HCT116 (cell line): ENCODE data around the gene PCLO. TPM values are rescaled to one million over a fixed set of nuclear protein-coding genes. Genes with fewer than 3 reads are reported as not detected.
A peak's percentile ranks its signal among the peaks of the same experiment; 100 is the strongest.

ENCODE experiments used
- ATAC-seq: fragments of 200-7000 bp; cut with Tn5 transposase; 2 replicates; pipeline ENCODE4 v1.9.1; 2020; ENCODE audit warnings: mild to moderate bottlenecking, moderate library complexity
- BruUV-seq: library from RNA; stranded (reverse); fragments of 400-500 nt; replicated peaks from 2 replicates; lab custom pipeline; 2021; lab: Mats Ljungman, UMichigan
- CTCF ChIA-PET: fragments of 300-600 bp; sonication (Branson Sonifier 250); formaldehyde crosslinking; loops from one replicate; lab custom pipeline; 2021; ENCODE audit warnings: antibody characterized with exemption; lab: Charles Lee
- POLR2A ChIA-PET: fragments of 300-600, 350-600 bp; sonication (Branson Sonifier 250); formaldehyde crosslinking; loops from one replicate; lab custom pipeline; 2021; ENCODE audit warnings: antibody characterized with exemption; lab: Charles Lee
- RAD21 ChIA-PET, 2 experiments: fragments of 300-600 bp; sonication (Branson Sonifier 250); formaldehyde crosslinking; loops; one replicate each; lab custom pipeline; 2023; ENCODE audit warnings: low total read pairs in 2 of 2; ENCODE audit not compliant: uncharacterized antibody in 2 of 2, unreplicated experiment in 2 of 2, low non-redundant PET in 1 of 2; lab: Charles Lee
- DNase-seq: peaks from one replicate; pipeline ENCODE4 v3.0.0-alpha.2; 2010; ENCODE audit warnings: low read depth, low spot score
- H2AFZ ChIP-seq: fragments of 200-600 bp; shearing (Covaris generic), sonication (generic); 2 replicates; pipeline ENCODE4 v1.6.1; 2017; ENCODE audit warnings: low read depth, mixed run types, mixed read lengths, antibody characterized with exemption, low read length; ENCODE audit not compliant: poor library complexity, severe bottlenecking
- H3K27ac ChIP-seq: 2 replicates; pipeline ENCODE4 v1.5.1; 2012; ENCODE audit warnings: low read depth, low read length
- H3K27me3 ChIP-seq: fragments of 200-600 bp; sonication (generic); 2 replicates; pipeline ENCODE4 v1.6.1; 2016; ENCODE audit warnings: mixed run types, low read length, mixed read lengths; ENCODE audit not compliant: insufficient read depth
- H3K36me3 ChIP-seq, 2 experiments: fragments of 200-500 bp in 1 of 2; fragments of 200-600 bp in 1 of 2; sonication (Bioruptor generic) in 1 of 2; sonication (generic) in 1 of 2; 2 replicates each; pipeline versions ENCODE4 v1.5.1 to v1.6.1; 2014 to 2016; ENCODE audit warnings: low read length in 2 of 2, inconsistent platforms in 1 of 2, mixed read lengths in 1 of 2, mixed run types in 1 of 2; ENCODE audit not compliant: insufficient read depth in 2 of 2, control insufficient read depth in 1 of 2
- H3K4me1 ChIP-seq, 2 experiments: fragments of 200-600 bp in 1 of 2; sonication (generic) in 1 of 2; 2 replicates each; pipeline versions ENCODE4 v1.5.1 to v1.6.1; 2012 to 2017; ENCODE audit warnings: low read length in 2 of 2, inconsistent platforms in 1 of 2, mild to moderate bottlenecking in 1 of 2, mixed read lengths in 1 of 2, mixed run types in 1 of 2, moderate library complexity in 1 of 2; ENCODE audit not compliant: insufficient read depth in 2 of 2, control insufficient read depth in 1 of 2
- H3K4me2 ChIP-seq: fragments of 200-600 bp; sonication (generic); 2 replicates; pipeline ENCODE4 v1.6.1; 2017; ENCODE audit warnings: mixed run types, low read length, mixed read lengths
- H3K4me3 ChIP-seq, 2 experiments: fragments of 200-600 bp in 1 of 2; sonication (generic) in 1 of 2; replicated peaks in 1 of 2; 2 replicates each; pipeline ENCODE4 v1.5.1; 2011 to 2016; ENCODE audit warnings: low read length in 2 of 2, control low read depth in 1 of 2, low read depth in 1 of 2, mild to moderate bottlenecking in 1 of 2, mixed read lengths in 1 of 2, mixed run types in 1 of 2
- H3K79me2 ChIP-seq: fragments of 200-600 bp; sonication (generic); 2 replicates; pipeline ENCODE4 v1.6.1; 2017; ENCODE audit warnings: mild to moderate bottlenecking, mixed run types, low read length, moderate library complexity, mixed read lengths; ENCODE audit not compliant: insufficient read depth
- H3K9ac ChIP-seq: fragments of 200-600 bp; sonication (generic); 2 replicates; pipeline ENCODE4 v1.6.1; 2016; ENCODE audit warnings: low read length, mixed read lengths
- H3K9me2 ChIP-seq: fragments of 200-600 bp; sonication (generic), shearing (Covaris generic); 2 replicates; pipeline ENCODE4 v1.6.1; 2017; ENCODE audit warnings: mixed run types, mild to moderate bottlenecking, moderate library complexity; ENCODE audit not compliant: insufficient read depth
- H3K9me3 ChIP-seq, 2 experiments: fragments of 200-500 bp in 1 of 2; fragments of 200-600 bp in 1 of 2; sonication (Bioruptor generic) in 1 of 2; sonication (generic) in 1 of 2; 2 replicates each; pipeline ENCODE4 v1.6.1; 2014 to 2017; ENCODE audit warnings: low read length in 2 of 2, mixed read lengths in 2 of 2, inconsistent platforms in 1 of 2, low read depth in 1 of 2, mild to moderate bottlenecking in 1 of 2, mixed run types in 1 of 2, moderate library complexity in 1 of 2; ENCODE audit not compliant: control insufficient read depth in 1 of 2, insufficient read depth in 1 of 2
- H4K20me1 ChIP-seq: fragments of 200-600 bp; sonication (generic), shearing (Covaris generic); 2 replicates; pipeline ENCODE4 v1.6.1; 2017; ENCODE audit warnings: mixed run types, mild to moderate bottlenecking, moderate library complexity; ENCODE audit not compliant: insufficient read depth
- CBX3 ChIP-seq: IDR thresholded peaks from 2 replicates; pipeline ENCODE4 v1.6.1; 2012; ENCODE audit warnings: low read depth
- CEBPB ChIP-seq: IDR thresholded peaks from 2 replicates; pipeline ENCODE4 v1.6.1; 2012; ENCODE audit warnings: low read depth
- CTCF ChIP-seq, 3 experiments: fragments of 200-600 bp in 1 of 3; sonication (generic) in 1 of 3; IDR thresholded peaks in 2 of 3; conservative IDR thresholded peaks in 1 of 3; 2 replicates each; pipeline ENCODE4 v1.5.1; 2012 to 2017; ENCODE audit warnings: low read depth in 2 of 3, low read length in 2 of 3, antibody characterized with exemption in 1 of 3, borderline replicate concordance in 1 of 3, control low read depth in 1 of 3, mild to moderate bottlenecking in 1 of 3, mixed read lengths in 1 of 3, mixed run types in 1 of 3, moderate library complexity in 1 of 3; ENCODE audit not compliant: insufficient read depth in 1 of 3
- EGR1 ChIP-seq: IDR thresholded peaks from 2 replicates; pipeline ENCODE4 v1.6.1; 2012; ENCODE audit warnings: low read depth
- ELF1 ChIP-seq: IDR thresholded peaks from 2 replicates; pipeline ENCODE4 v1.6.1; 2012; ENCODE audit warnings: low read depth, borderline replicate concordance
- EZH2 ChIP-seq: fragments of 200-600 bp; sonication (generic); IDR thresholded peaks from 2 replicates; pipeline ENCODE4 v1.6.1; 2017; ENCODE audit warnings: antibody characterized with exemption, mixed run types
- FOSL1 ChIP-seq: IDR thresholded peaks from 2 replicates; pipeline ENCODE4 v1.6.1; 2012; ENCODE audit warnings: low read depth
- JUND ChIP-seq: IDR thresholded peaks from 2 replicates; pipeline ENCODE4 v1.6.1; 2012
- MAX ChIP-seq: IDR thresholded peaks from 2 replicates; pipeline ENCODE4 v1.6.1; 2012
- POLR2AphosphoS5 ChIP-seq: IDR thresholded peaks from 2 replicates; pipeline ENCODE4 v1.6.1; 2011; ENCODE audit warnings: mild to moderate bottlenecking, low read depth, low read length, moderate library complexity
- RAD21 ChIP-seq: IDR thresholded peaks from 2 replicates; pipeline ENCODE4 v1.6.1; 2012; ENCODE audit warnings: low read depth, mild to moderate bottlenecking
- SIN3A ChIP-seq: IDR thresholded peaks from 2 replicates; pipeline ENCODE4 v1.6.1; 2012; ENCODE audit warnings: low read depth
- SP1 ChIP-seq: IDR thresholded peaks from 2 replicates; pipeline ENCODE4 v1.6.1; 2012; ENCODE audit warnings: low read depth
- TCF7L2 ChIP-seq: IDR thresholded peaks from 2 replicates; pipeline ENCODE4 v1.7.0; 2011; ENCODE audit warnings: borderline replicate concordance, inconsistent platforms; ENCODE audit not compliant: insufficient read depth, insufficient read length; ENCODE audit errors: extremely low read depth
- YY1 ChIP-seq: IDR thresholded peaks from 2 replicates; pipeline ENCODE4 v1.6.1; 2011; ENCODE audit warnings: low read length, low read depth, moderate library complexity, mild to moderate bottlenecking; ENCODE audit not compliant: insufficient replicate concordance; ENCODE audit errors: extremely low read depth
- ZFX ChIP-seq: fragments of 450-650 bp; IDR thresholded peaks from 2 replicates; pipeline ENCODE4 v1.6.1; 2017
- intact Hi-C: fragments of 100-400 bp; cut with micrococcal nuclease; formaldehyde crosslinking; loops from 2 replicates; pipeline ENCODE4 v1.10.0; 2022
- total RNA-seq: library from RNA; stranded (reverse); gene quantifications from one replicate; pipeline ENCODE4 v1.2.1, GENCODE V29; 2021; ENCODE audit not compliant: unreplicated experiment
- TF ChIP-seq, protein P1 (sequence below): IDR thresholded peaks from 2 replicates; pipeline ENCODE4 v1.6.1; 2011; ENCODE audit warnings: mild to moderate bottlenecking, low read length, moderate library complexity; ENCODE audit not compliant: insufficient replicate concordance; ENCODE audit errors: extremely low read depth
- TF ChIP-seq, protein P2 (sequence below): IDR thresholded peaks from 2 replicates; pipeline ENCODE4 v1.6.1; 2012; ENCODE audit warnings: low read depth
- TF ChIP-seq, protein P3 (sequence below): IDR thresholded peaks from 2 replicates; pipeline ENCODE4 v1.6.1; 2012

PCLO gene
- total RNA-seq, 1 experiment from 2014 or later: 2.4 TPM

DNA sequence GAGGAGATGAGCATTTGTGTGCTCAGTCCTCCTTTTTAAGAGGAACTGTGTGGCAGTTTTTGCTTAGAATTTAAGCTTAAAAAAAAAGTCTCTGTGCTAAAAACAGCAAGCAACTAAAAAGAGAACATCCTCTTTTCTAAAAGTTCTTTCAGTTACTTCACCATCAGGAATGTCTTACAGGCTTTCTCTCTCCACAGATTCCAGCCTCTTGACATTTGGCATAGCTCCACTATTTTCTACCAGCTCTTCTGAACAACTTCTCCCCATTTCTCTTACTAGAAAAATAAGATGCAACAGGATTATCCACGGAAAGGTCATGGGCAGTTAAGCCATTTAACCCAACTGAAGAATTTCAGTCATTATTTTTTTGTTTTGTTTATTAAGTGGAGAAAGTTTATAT, 13.2 kb downstream of the PCLO start:
- TF ChIP-seq MAX (no peak), TCF7L2 (no peak), CEBPB (no peak), EZH2 (no peak), FOSL1 (no peak), EGR1 (no peak), SIN3A (no peak), CTCF (IDR thresholded peaks at IDR 0.05 in 2 of 3, conservative IDR thresholded peaks at IDR 0.05 in 1 of 3; ENCODE audit: borderline replicate concordance in 1 of 3, insufficient read depth in 1 of 3, low read depth in 2 of 3, low read length in 2 of 3) (no peak), SP1 (no peak), RAD21 (no peak), YY1 (no peak), JUND (no peak), ELF1 (no peak), POLR2AphosphoS5 (no peak), ZFX (no peak), CBX3 (no peak)
- TF ChIP-seq, protein P1, sequence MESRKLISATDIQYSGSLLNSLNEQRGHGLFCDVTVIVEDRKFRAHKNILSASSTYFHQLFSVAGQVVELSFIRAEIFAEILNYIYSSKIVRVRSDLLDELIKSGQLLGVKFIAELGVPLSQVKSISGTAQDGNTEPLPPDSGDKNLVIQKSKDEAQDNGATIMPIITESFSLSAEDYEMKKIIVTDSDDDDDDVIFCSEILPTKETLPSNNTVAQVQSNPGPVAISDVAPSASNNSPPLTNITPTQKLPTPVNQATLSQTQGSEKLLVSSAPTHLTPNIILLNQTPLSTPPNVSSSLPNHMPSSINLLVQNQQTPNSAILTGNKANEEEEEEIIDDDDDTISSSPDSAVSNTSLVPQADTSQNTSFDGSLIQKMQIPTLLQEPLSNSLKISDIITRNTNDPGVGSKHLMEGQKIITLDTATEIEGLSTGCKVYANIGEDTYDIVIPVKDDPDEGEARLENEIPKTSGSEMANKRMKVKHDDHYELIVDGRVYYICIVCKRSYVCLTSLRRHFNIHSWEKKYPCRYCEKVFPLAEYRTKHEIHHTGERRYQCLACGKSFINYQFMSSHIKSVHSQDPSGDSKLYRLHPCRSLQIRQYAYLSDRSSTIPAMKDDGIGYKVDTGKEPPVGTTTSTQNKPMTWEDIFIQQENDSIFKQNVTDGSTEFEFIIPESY: no peak
- TF ChIP-seq, protein P2, sequence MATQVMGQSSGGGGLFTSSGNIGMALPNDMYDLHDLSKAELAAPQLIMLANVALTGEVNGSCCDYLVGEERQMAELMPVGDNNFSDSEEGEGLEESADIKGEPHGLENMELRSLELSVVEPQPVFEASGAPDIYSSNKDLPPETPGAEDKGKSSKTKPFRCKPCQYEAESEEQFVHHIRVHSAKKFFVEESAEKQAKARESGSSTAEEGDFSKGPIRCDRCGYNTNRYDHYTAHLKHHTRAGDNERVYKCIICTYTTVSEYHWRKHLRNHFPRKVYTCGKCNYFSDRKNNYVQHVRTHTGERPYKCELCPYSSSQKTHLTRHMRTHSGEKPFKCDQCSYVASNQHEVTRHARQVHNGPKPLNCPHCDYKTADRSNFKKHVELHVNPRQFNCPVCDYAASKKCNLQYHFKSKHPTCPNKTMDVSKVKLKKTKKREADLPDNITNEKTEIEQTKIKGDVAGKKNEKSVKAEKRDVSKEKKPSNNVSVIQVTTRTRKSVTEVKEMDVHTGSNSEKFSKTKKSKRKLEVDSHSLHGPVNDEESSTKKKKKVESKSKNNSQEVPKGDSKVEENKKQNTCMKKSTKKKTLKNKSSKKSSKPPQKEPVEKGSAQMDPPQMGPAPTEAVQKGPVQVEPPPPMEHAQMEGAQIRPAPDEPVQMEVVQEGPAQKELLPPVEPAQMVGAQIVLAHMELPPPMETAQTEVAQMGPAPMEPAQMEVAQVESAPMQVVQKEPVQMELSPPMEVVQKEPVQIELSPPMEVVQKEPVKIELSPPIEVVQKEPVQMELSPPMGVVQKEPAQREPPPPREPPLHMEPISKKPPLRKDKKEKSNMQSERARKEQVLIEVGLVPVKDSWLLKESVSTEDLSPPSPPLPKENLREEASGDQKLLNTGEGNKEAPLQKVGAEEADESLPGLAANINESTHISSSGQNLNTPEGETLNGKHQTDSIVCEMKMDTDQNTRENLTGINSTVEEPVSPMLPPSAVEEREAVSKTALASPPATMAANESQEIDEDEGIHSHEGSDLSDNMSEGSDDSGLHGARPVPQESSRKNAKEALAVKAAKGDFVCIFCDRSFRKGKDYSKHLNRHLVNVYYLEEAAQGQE: no peak
- TF ChIP-seq, protein P3, sequence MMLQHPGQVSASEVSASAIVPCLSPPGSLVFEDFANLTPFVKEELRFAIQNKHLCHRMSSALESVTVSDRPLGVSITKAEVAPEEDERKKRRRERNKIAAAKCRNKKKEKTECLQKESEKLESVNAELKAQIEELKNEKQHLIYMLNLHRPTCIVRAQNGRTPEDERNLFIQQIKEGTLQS: no peak
- no TSS peak for BruUV-seq
- no peak for ATAC-seq
- H3K9me3 ChIP-seq: no peaks in the 10 kb centered on the region
- intact Hi-C loops: no loop called here
- H3K27ac ChIP-seq: no peak overlapping the region
- no peaks in the 10 kb centered on the region for H3K79me2 ChIP-seq
- H3K36me3 ChIP-seq: no peaks in the 10 kb centered on the region
- no peaks in the 10 kb centered on the region for H3K27me3 ChIP-seq
- H3K9ac ChIP-seq: no peak overlapping the region
- CTCF ChIA-PET: no interaction called here
- no peaks in the 10 kb centered on the region for H4K20me1 ChIP-seq
- RAD21 ChIA-PET: no interaction called here
- H3K4me1 ChIP-seq: peaks cover 0 to 20% of the 10 kb centered on the region in 2 experiments; a peak in 2 of 4 replicates
- no peak overlapping the region for H2AFZ ChIP-seq
- POLR2A ChIA-PET: no interaction called here
- H3K9me2 ChIP-seq: no peaks in the 10 kb centered on the region
- peak overlapping the region; percentile 30 for H3K4me2 ChIP-seq
- H3K4me3 ChIP-seq: no peak overlapping the region
- no peak for DNase-seq
